NT2/D1 (cell line): ENCODE data around the gene DYNC1LI2.

ENCODE experiments used
- YY1 ChIP-seq: IDR thresholded peaks from 2 replicates; pipeline ENCODE4 v1.6.1; 2011; ENCODE audit not compliant: insufficient read length, insufficient read depth
- ZNF274 ChIP-seq: IDR thresholded peaks from 2 replicates; pipeline ENCODE4 v1.6.1; 2011; ENCODE audit warnings: mild to moderate bottlenecking, low read depth, low read length

DNA sequence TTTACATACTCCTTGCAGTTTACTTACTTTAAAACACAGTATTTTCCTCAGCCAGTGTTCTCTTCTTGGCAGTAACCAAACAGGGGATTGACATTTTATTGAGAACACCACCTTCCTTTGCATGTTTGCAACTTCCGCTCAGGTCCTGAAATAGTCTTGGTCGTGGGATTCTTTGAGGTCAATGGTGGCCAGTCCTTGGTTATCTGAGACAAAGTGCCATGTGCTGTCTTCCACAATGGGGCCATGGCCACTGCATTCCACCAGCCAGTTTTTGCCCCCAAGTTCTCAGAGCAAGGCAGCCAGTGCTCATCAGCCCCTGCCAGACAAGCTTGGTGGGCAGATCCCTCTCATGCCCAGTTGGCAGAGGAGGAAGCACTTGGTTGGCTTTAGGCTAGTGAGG is 77.7 kb downstream of the DYNC1LI2 start:
- TF ChIP-seq YY1 (no peak), ZNF274 (no peak)
